Measurements from ENCODE around the gene SIX3.

Gene SIX3

GRCh38 chr2:44942304-44943030 lies 965 bp downstream of the SIX3 start:
- FAIRE-seq: no peak
- DNase-seq (ENCODE audit: low spot score): no peak

- DNase-seq (ENCODE audit: low spot score): no peak
- no peak for FAIRE-seq
Measured at GRCh38 chr2:44943031-44943692, 1.7 kb downstream of the SIX3 start.

- no peak for DNase-seq (ENCODE audit: low spot score)
Measured at GRCh38 chr2:44943693-44944101, 2.2 kb downstream of the SIX3 start.

GRCh38 chr2:44944102-44944951 lies 2.8 kb downstream of the SIX3 start:
- no peak for FAIRE-seq
- no peak for DNase-seq (ENCODE audit: low spot score)

More at GRCh38 chr2:44943693-44944101, 2.2 kb downstream of the SIX3 start:
- FAIRE-seq: no peak

GRCh38 chr2:44944952-44945612 lies 3.6 kb downstream of the SIX3 start:
- DNase-seq (ENCODE audit: low spot score) (no peak), FAIRE-seq (no peak)

- DNase-seq (ENCODE audit: low spot score) (no peak), FAIRE-seq (no peak)
Measured at GRCh38 chr2:44945676-44946371, 4.3 kb downstream of the SIX3 start.

GRCh38 chr2:44946372-44947027 lies 5.0 kb downstream of the SIX3 start:
- DNase-seq (ENCODE audit: low spot score) (no peak), FAIRE-seq (no peak)

GRCh38 chr2:44947028-44947375 lies 5.5 kb downstream of the SIX3 start:
- FAIRE-seq (no peak), DNase-seq (ENCODE audit: low spot score) (no peak)

- DNase-seq (ENCODE audit: low spot score): no peak
- no peak for FAIRE-seq
Measured at GRCh38 chr2:44948565-44949328, 7.2 kb downstream of the SIX3 start.

GRCh38 chr2:44949329-44950151 lies 8.0 kb downstream of the SIX3 start:
- FAIRE-seq: no peak
- no peak for DNase-seq (ENCODE audit: low spot score)

GRCh38 chr2:44950646-44951045 lies 9.1 kb downstream of the SIX3 start:
- FAIRE-seq (no peak), DNase-seq (ENCODE audit: low spot score) (no peak)

GRCh38 chr2:44951124-44951523 lies 9.6 kb downstream of the SIX3 start:
- no peak for DNase-seq (ENCODE audit: low spot score)
- FAIRE-seq: no peak

GRCh38 chr2:44951714-44952113 lies 10.2 kb downstream of the SIX3 start:
- DNase-seq (ENCODE audit: low spot score) (no peak), FAIRE-seq (no peak)

GRCh38 chr2:44952143-44952805 lies 10.8 kb downstream of the SIX3 start:
- FAIRE-seq (no peak), DNase-seq (ENCODE audit: low spot score) (no peak)

- DNase-seq (ENCODE audit: low spot score) (no peak), FAIRE-seq (no peak)
Measured at GRCh38 chr2:44952806-44953498, 11.4 kb downstream of the SIX3 start.

- FAIRE-seq (no peak), DNase-seq (ENCODE audit: low spot score) (no peak)
Measured at GRCh38 chr2:44953499-44953883, 12.0 kb downstream of the SIX3 start.

- DNase-seq (ENCODE audit: low spot score) (no peak), FAIRE-seq (no peak)
Measured at GRCh38 chr2:44954447-44954888, 13.0 kb downstream of the SIX3 start.
